GM13977 (cell line): ENCODE data around the gene REG4.

Experiments used
- DNase-seq: peaks from one replicate; pipeline ENCODE4 v3.0.0; 2012; ENCODE audit warnings: low spot score
- CTCF ChIP-seq: IDR thresholded peaks from 2 replicates; pipeline ENCODE4 v1.5.1; 2012; ENCODE audit warnings: mild to moderate bottlenecking, control low read depth; ENCODE audit not compliant: insufficient read depth; ENCODE audit errors: extremely low read depth, missing control alignments
- in situ Hi-C: fragments of 300-500 bp; cut with MboI; formaldehyde crosslinking; loops from one replicate; pipeline ENCODE4 v1.12.0; 2022; ENCODE audit warnings: low sequenced_read_pairs, low pct_unique_long_range_greater_than_20kb, mixed read lengths, inconsistent platforms; ENCODE audit not compliant: unreplicated experiment

The REG4 gene

DNA sequence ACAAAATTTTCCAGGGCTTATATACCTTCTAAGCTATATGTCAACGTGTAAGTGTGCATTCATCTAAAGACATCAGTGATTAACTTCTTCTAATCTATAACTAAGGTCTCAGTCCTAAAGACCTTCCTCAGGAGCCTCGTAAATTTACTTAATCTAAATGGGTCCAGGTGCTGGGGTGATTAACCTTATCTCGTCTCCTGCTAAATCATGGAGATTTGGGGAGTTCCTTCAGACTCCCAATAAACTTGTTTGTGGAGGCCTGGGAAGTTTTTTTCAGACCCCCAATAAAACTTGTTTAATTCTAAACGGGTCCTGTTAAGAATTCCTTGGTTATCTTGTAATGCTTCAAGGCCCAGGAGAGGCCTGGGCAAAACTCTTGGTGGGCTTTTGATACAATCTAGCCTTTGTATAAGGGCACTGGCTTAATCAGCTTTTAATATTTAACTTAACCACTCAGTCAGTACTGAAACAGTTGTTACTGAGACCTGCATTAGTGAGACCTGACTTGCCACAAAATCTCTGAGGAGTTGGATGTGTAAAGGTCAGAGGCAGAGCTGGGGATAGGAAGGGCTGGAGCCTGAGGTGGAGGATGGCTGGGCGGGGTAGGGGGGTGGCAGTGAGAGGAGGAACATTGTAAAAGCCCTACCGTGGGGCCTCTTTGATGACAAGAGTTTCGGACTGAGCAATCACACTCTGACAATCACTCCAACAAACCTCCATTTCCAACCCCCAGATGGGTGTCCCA, 36.3 kb downstream of the REG4 start:
- in situ Hi-C loops, result no loop called here
- no peak for DNase-seq
- TF ChIP-seq CTCF, result no peak

DNA sequence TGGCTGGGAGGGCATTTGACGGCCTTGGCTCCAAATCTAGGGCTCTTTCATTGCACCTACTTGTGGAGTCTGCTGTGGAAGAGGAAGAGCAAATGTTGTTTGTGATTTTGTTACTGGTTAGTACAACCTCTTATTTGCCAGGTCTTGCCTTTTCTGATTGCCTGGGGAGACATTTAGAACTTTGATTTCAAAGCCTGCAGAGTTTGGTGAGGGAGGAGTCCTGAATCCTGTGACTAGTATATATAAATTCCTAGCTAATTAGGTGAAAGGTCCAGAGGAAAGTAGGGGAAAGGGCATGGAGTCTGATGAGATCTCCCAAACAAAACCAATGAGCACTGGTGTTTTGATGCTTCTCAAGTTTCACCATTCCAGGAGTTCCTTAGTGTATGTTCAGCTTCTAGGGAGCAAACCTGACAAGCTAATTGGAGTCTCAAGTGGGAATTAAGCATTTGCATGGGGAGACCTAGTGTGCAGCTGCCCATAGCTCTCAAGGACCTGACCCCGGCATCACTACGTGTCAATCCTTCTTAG, 37.5 kb downstream of the REG4 start:
- no peak for TF ChIP-seq CTCF
- DNase-seq, result no peak
- in situ Hi-C loops, result no loop called here

- DNase-seq, result no peak
- no peak for TF ChIP-seq CTCF
- in situ Hi-C loops, result no loop called here
These were observed 39.0 kb downstream of the REG4 start for GRCh38 chr1:119772298-119772697.

DNA sequence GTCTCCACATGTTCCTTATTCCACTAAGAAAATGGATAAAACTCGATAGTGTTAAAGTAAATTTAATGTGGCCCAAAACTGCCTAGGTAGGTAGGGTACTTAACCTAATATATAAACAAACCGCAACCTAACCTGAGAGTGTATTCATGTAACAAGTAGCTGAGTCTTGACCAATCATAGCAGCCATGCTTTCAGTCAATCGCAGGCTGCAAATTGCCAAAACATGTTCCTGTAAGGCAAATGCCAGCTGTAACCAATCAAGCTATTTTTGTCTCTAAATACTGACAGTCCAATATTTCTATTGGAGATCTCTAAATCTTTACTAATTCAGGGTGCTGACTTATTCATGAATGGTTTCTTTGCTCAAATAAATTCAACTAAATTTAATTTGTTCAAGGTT, 39.5 kb downstream of the REG4 start:
- in situ Hi-C loops, result no loop called here
- no peak for DNase-seq
- TF ChIP-seq CTCF, result no peak

GRCh38 chr1:119771016-119771415, 40.2 kb downstream of the REG4 start:
- DNase-seq, result no peak
- in situ Hi-C loops, result no loop called here
- no peak for TF ChIP-seq CTCF

DNA sequence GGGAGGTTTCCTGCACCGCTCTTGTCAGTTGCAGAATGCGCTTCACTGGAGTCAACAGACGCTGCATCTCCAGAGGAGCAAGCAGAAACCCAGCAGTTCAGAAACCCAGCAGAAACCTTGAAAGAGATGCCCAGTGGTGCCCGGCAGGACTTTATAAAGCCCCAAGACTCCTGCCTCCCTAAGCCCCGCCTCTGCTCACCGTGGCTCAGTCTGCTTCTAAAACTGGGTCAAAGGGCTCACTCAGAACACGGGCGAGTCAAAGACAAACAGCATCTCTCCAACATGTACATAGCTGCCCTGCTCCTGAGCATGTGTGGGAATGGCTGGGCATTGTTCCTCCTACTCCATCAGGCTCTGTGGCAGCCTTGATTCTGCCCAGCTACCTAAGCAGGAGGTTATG, 42.5 kb downstream of the REG4 start, which contains the start of gene HMGCS2:
HMGCS2 (minus strand) TSS at position 128 of the 400 bp plus-strand sequence; CDS start at position 67, 61 bp downstream.
- no peak for TF ChIP-seq CTCF
- in situ Hi-C loops, result no loop called here
- no peak for DNase-seq
